Ovary (tissue), 9 donors: ENCODE results near the gene ZNF717. TPM values are rescaled to one million over a fixed set of nuclear protein-coding genes. Genes with fewer than 3 reads are reported as not detected.
"Not testable (repeated sequence)": the region's sequence is repeated elsewhere in the genome, so short reads cannot be mapped to it uniquely, and the experiment has no call there.

ENCODE experiments used
- DNase-seq, 5 donors: peaks; one replicate each; pipeline ENCODE4 v3.0.0-alpha.2; 2019 to 2020
- H3K27ac ChIP-seq, 2 donors: fragments of 200-600 bp; one replicate each; pipeline versions ENCODE4 v1.5.1 to v1.8.0; 2019 to 2022
- H3K27me3 ChIP-seq: fragments of 200-600 bp; one replicate; pipeline ENCODE4 v1.8.0; 2022
- H3K36me3 ChIP-seq: fragments of 200-600 bp; sonication (generic); one replicate; pipeline ENCODE4 v1.5.1; 2019
- H3K4me1 ChIP-seq: one replicate; pipeline ENCODE4 v1.8.1; 2013; ENCODE audit warnings: mild to moderate bottlenecking, moderate library complexity; ENCODE audit not compliant: insufficient read depth
- H3K4me3 ChIP-seq: fragments of 200-600 bp; sonication (generic); one replicate; pipeline ENCODE4 v1.5.1; 2017
- H3K9me3 ChIP-seq, 2 donors: fragments of 200-600 bp in 1 of 2; sonication (generic) in 1 of 2; one replicate each; pipeline versions ENCODE4 v1.5.1 to v1.8.1; 2013 to 2019; ENCODE audit warnings: mild to moderate bottlenecking in 1 of 2, moderate library complexity in 1 of 2
- CTCF ChIP-seq, 3 donors: fragments of 450-650 bp in 2 of 3; fragments of 200-600 bp in 1 of 3; IDR thresholded peaks; one replicate each; pipeline versions ENCODE4 v1.5.1 to v1.8.0; 2016 to 2022; ENCODE audit warnings: antibody characterized with exemption in 3 of 3, mild to moderate bottlenecking in 1 of 3
- EP300 ChIP-seq: sonication (generic); formaldehyde crosslinking; IDR thresholded peaks from one replicate; pipeline ENCODE4 v1.6.1; 2017; ENCODE audit warnings: antibody characterized with exemption
- POLR2A ChIP-seq: fragments of 450-650 bp; IDR thresholded peaks from one replicate; pipeline ENCODE4 v1.6.1; 2017; ENCODE audit warnings: antibody characterized with exemption, mild to moderate bottlenecking, moderate library complexity
- WGBS, 3 donors: extraction: QIAGEN DNeasy Blood & Tissue Kit in 1 of 3; methylation state at CpG; one replicate each; pipeline versions ENCODE4 v1.1.5 to v1.1.7; 2013 to 2017; 5-methylcytosine and 5-hydroxymethylcytosine counted together
- intact Hi-C, 4 donors: fragments of 100-400 bp; cut with DNase I; formaldehyde crosslinking; loops; one replicate each; pipeline versions ENCODE4 v1.11.0 to v1.15.1; 2022 to 2023
- polyA plus RNA-seq, 2 donors: library from polyadenylated mRNA; stranded (reverse); fragments of 200-250 nt in 1 of 2; fragments of 350-450 nt in 1 of 2; fragmentation: Illumina TruSeq in 1 of 2; extraction: RNeasy Lipid Tissue Mini Kit (QIAGEN cat#74804) in 1 of 2; gene quantifications; one replicate each; pipeline ENCODE4 v1.2.3, GENCODE V29; 2013 to 2014
- total RNA-seq, 7 donors: library from RNA; depleted of rRNA in 2 of 7; stranded (reverse); fragments of >200 nt in 2 of 7; fragmentation: NEBNext Ultra II Directional in 3 of 7; extraction: Animal tissue kit (Norgen Biotek cat#: 25700) in 3 of 7; gene quantifications; one replicate each; pipeline versions ENCODE4 v1.1.0 to v1.2.4, GENCODE V29; 2016 to 2023
- donor health status: DM: no; HTN: no; CAD: no; lungs with moderate emphysema.
- donor health status: DM: no; HTN: no; CAD: no.
- donor health status: Bipolar disorder and iron deficiency.
- donor health status: DM: yes; HTN: yes; CAD: no.
- donor health status: DM: no; HTN: no; CAD: no.
- donor health status: DM: yes; HTN: yes; CAD: no.

The ZNF717 gene
- total and polyA plus RNA-seq, 9 donors: 8.6 to 23.0 (median 19.0) TPM

- H3K9me3 ChIP-seq: peaks cover 0 to 9% of the 10 kb centered on the region in 2 donors
- TF ChIP-seq CTCF (IDR thresholded peaks at IDR 0.05) (no peak), POLR2A (no peak), EP300 (no peak)
- intact Hi-C loops: no loop called here
- no peak for DNase-seq
- no peaks in the 10 kb centered on the region for H3K4me1 ChIP-seq
- no peak overlapping the region for H3K27ac ChIP-seq
- WGBS, 3 donors: 96 to 98% (median 98%) methylated on average over 16 of the region's 16 CpGs
- H3K27me3 ChIP-seq: no peaks in the 10 kb centered on the region
- no peak overlapping the region for H3K4me3 ChIP-seq
- no peaks in the 10 kb centered on the region for H3K36me3 ChIP-seq
These were observed 2.8 kb downstream of the ZNF717 start for GRCh38 chr3:75782506-75782905.

- intact Hi-C loops: no loop called here
- Histone ChIP-seq H3K4me3 (no peak overlapping the region), H3K27ac (no peak overlapping the region), H3K36me3 (no peaks in the 10 kb centered on the region), H3K27me3 (no peaks in the 10 kb centered on the region), H3K4me1 (no peaks in the 10 kb centered on the region), H3K9me3 (peaks cover 0 to 13% of the 10 kb centered on the region in 2 donors)
- TF ChIP-seq CTCF (IDR thresholded peaks at IDR 0.05) (no peak), EP300 (no peak), POLR2A (no peak)
- 59 to 69% (median 66%) methylated on average over 7 of the region's 7 CpGs for WGBS, 3 donors
- DNase-seq: no peak
These were observed 4.1 kb downstream of the ZNF717 start for GRCh38 chr3:75781079-75781745.

GRCh38 chr3:75777742-75778141, 7.6 kb downstream of the ZNF717 start:
- H3K4me1 ChIP-seq, H3K27ac ChIP-seq, DNase-seq, H3K36me3 ChIP-seq, H3K27me3 ChIP-seq, H3K4me3 ChIP-seq, intact Hi-C loops: not testable (repeated sequence)
- H3K9me3 ChIP-seq: peaks cover 0 to 13% of the 10 kb centered on the region in 2 donors
- 92 to 94% (median 93%) methylated on average over 11 of the region's 11 CpGs for WGBS, 3 donors

GRCh38 chr3:75771631-75772030, 13.7 kb downstream of the ZNF717 start:
- 75 to 90% (median 87%) methylated on average over 10 of the region's 10 CpGs for WGBS, 3 donors
- H3K36me3 ChIP-seq: not testable (repeated sequence)

GRCh38 chr3:75768303-75769017, 16.9 kb downstream of the ZNF717 start:
- H3K4me3 ChIP-seq: no peak overlapping the region
- no peak overlapping the region for H3K27ac ChIP-seq
- no peaks in the 10 kb centered on the region for H3K4me1 ChIP-seq
- intact Hi-C loops: no loop called here
- no peak for TF ChIP-seq EP300
- no peak for TF ChIP-seq CTCF (IDR thresholded peaks at IDR 0.05)
- no peak for TF ChIP-seq POLR2A
- DNase-seq: no peak
- H3K27me3 ChIP-seq: no peaks in the 10 kb centered on the region
- peaks cover 0 to 38% of the 10 kb centered on the region in 2 donors for H3K9me3 ChIP-seq
- WGBS, 3 donors: 93 to 98% (median 97%) methylated on average over 6 to 7 of the region's 7 CpGs
- H3K36me3 ChIP-seq: no peaks in the 10 kb centered on the region

More at GRCh38 chr3:75771631-75772030, 13.7 kb downstream of the ZNF717 start:
- intact Hi-C loops, DNase-seq, H3K4me1 ChIP-seq, H3K27ac ChIP-seq, H3K4me3 ChIP-seq, H3K27me3 ChIP-seq: not testable (repeated sequence)
- peaks cover 0 to 32% of the 10 kb centered on the region in 2 donors for H3K9me3 ChIP-seq
